H9 (cell line): ENCODE measurements around the gene C1QTNF2. TPM values are rescaled to one million over a fixed set of nuclear protein-coding genes. Genes with fewer than 3 reads are reported as not detected.

Source experiments
- DNase-seq: peaks from one replicate; pipeline ENCODE4 v3.0.0-alpha.2; 2017
- H2AFZ ChIP-seq: one replicate; pipeline ENCODE4 v1.6.1; 2013; ENCODE audit warnings: mild to moderate bottlenecking, low read length, control low read depth, moderate library complexity
- H2AK5ac ChIP-seq: 2 replicates; pipeline ENCODE4 v1.6.1; 2013; ENCODE audit warnings: low read length, control low read depth, mixed read lengths; ENCODE audit not compliant: insufficient read length
- H2BK120ac ChIP-seq: one replicate; pipeline ENCODE4 v1.6.1; 2013; ENCODE audit warnings: low read depth, mild to moderate bottlenecking, low read length, control low read depth, inconsistent platforms; ENCODE audit not compliant: poor library complexity, severe bottlenecking
- H2BK12ac ChIP-seq: 2 replicates; pipeline ENCODE4 v1.6.1; 2013; ENCODE audit warnings: low read length, control low read depth, mixed read lengths, low read depth; ENCODE audit not compliant: insufficient read length
- H2BK15ac ChIP-seq: 2 replicates; pipeline ENCODE4 v1.6.1; 2013; ENCODE audit warnings: low read depth, low read length, control low read depth
- H2BK20ac ChIP-seq: one replicate; pipeline ENCODE4 v1.6.1; 2013; ENCODE audit warnings: low read depth, mild to moderate bottlenecking, low read length, control low read depth, inconsistent platforms; ENCODE audit not compliant: poor library complexity, severe bottlenecking
- H2BK5ac ChIP-seq: 2 replicates; pipeline ENCODE4 v1.6.1; 2013; ENCODE audit warnings: low read length, control low read depth, mixed read lengths; ENCODE audit not compliant: insufficient read length
- H3K14ac ChIP-seq: 2 replicates; pipeline ENCODE4 v1.6.1; 2013; ENCODE audit warnings: low read length, control low read depth; ENCODE audit not compliant: insufficient read depth
- H3K18ac ChIP-seq: 2 replicates; pipeline ENCODE4 v1.6.1; 2013; ENCODE audit warnings: low read depth, mild to moderate bottlenecking, mixed read lengths, low read length, control low read depth; ENCODE audit not compliant: insufficient read length
- H3K23ac ChIP-seq: 2 replicates; pipeline ENCODE4 v1.6.1; 2013; ENCODE audit warnings: low read length, control low read depth, mixed read lengths, low read depth; ENCODE audit not compliant: insufficient read length
- H3K23me2 ChIP-seq: 2 replicates; pipeline ENCODE4 v1.6.1; 2013; ENCODE audit warnings: low read depth, mild to moderate bottlenecking, mixed read lengths, low read length, control low read depth; ENCODE audit not compliant: insufficient read length, poor library complexity, severe bottlenecking
- H3K27ac ChIP-seq: 2 replicates; pipeline ENCODE4 v1.5.1; 2013; ENCODE audit warnings: low read length, control low read depth, mixed read lengths, low read depth; ENCODE audit not compliant: insufficient read length
- H3K27me3 ChIP-seq: 2 replicates; pipeline ENCODE4 v1.6.1; 2013; ENCODE audit warnings: low read length, control low read depth, inconsistent platforms; ENCODE audit not compliant: insufficient read depth
- H3K4ac ChIP-seq: 2 replicates; pipeline ENCODE4 v1.6.1; 2013; ENCODE audit warnings: low read depth, mild to moderate bottlenecking, control low read depth, inconsistent platforms, low read length, moderate library complexity
- H3K4me1 ChIP-seq: 2 replicates; pipeline ENCODE4 v1.6.1; 2013; ENCODE audit warnings: low read length, control low read depth, inconsistent platforms; ENCODE audit not compliant: insufficient read depth
- H3K4me2 ChIP-seq: 2 replicates; pipeline ENCODE4 v1.6.1; 2013; ENCODE audit warnings: low read length, control low read depth, mixed read lengths; ENCODE audit not compliant: insufficient read length, insufficient read depth
- H3K56ac ChIP-seq: 2 replicates; pipeline ENCODE4 v1.6.1; 2013; ENCODE audit warnings: low read depth, mild to moderate bottlenecking, mixed read lengths, low read length, control low read depth; ENCODE audit not compliant: insufficient read length
- H3K79me1 ChIP-seq: 2 replicates; pipeline ENCODE4 v1.6.1; 2013; ENCODE audit warnings: low read depth, mild to moderate bottlenecking, moderate library complexity, low read length, control low read depth, inconsistent platforms; ENCODE audit not compliant: insufficient read depth, poor library complexity, severe bottlenecking
- H3K79me2 ChIP-seq: 2 replicates; pipeline ENCODE4 v1.6.1; 2013; ENCODE audit warnings: low read length, control low read depth, inconsistent platforms; ENCODE audit not compliant: insufficient read depth
- H3K9ac ChIP-seq: 2 replicates; pipeline ENCODE4 v1.6.1; 2013; ENCODE audit warnings: low read length, control low read depth, mixed read lengths; ENCODE audit not compliant: insufficient read length; ENCODE audit errors: extremely low read depth
- H3K9me3 ChIP-seq: one replicate; pipeline ENCODE4 v1.6.1; 2013; ENCODE audit warnings: low read depth, low read length, inconsistent platforms; ENCODE audit not compliant: control insufficient read depth
- H3T11ph ChIP-seq: one replicate; pipeline ENCODE4 v1.6.1; 2013; ENCODE audit warnings: mild to moderate bottlenecking, low read length, control low read depth, inconsistent platforms
- H4K20me1 ChIP-seq: one replicate; pipeline ENCODE4 v1.6.1; 2013; ENCODE audit not compliant: control insufficient read depth, insufficient read length, insufficient read depth
- H4K5ac ChIP-seq: 2 replicates; pipeline ENCODE4 v1.6.1; 2013; ENCODE audit warnings: low read depth, mild to moderate bottlenecking, mixed read lengths, low read length, control low read depth; ENCODE audit not compliant: insufficient read length
- H4K8ac ChIP-seq: replicated peaks from 2 replicates; pipeline ENCODE4 v1.6.1; 2013; ENCODE audit warnings: low read length, control low read depth, mixed read lengths, low read depth; ENCODE audit not compliant: insufficient read length
- H4K91ac ChIP-seq: 2 replicates; pipeline ENCODE4 v1.6.1; 2013; ENCODE audit warnings: low read depth, mild to moderate bottlenecking, moderate library complexity, mixed read lengths, low read length, control low read depth; ENCODE audit not compliant: insufficient read length
- H3K27ac Mint-ChIP-seq, 3 experiments: 2 replicates in 2 of 3; 3 replicates in 1 of 3; pipeline ENCODE4 v1.8.0; 2020 to 2021; ENCODE audit warnings: mixed read lengths in 3 of 3, mild to moderate bottlenecking in 1 of 3, moderate library complexity in 1 of 3
- H3K27me3 Mint-ChIP-seq: 2 replicates; pipeline ENCODE4 v1.8.0; 2021; ENCODE audit warnings: low read depth, mild to moderate bottlenecking, moderate library complexity, mixed read lengths
- H3K36me3 Mint-ChIP-seq, 3 experiments: 2 replicates in 2 of 3; 3 replicates in 1 of 3; pipeline ENCODE4 v1.8.0; 2020 to 2021; ENCODE audit warnings: low read depth in 3 of 3, mixed read lengths in 3 of 3; ENCODE audit not compliant: insufficient read depth in 1 of 3
- H3K4me1 Mint-ChIP-seq, 2 experiments: 2 replicates each; pipeline ENCODE4 v1.8.0; 2020; ENCODE audit warnings: mixed read lengths in 2 of 2
- H3K4me3 Mint-ChIP-seq, 2 experiments: 2 replicates in 1 of 2; 3 replicates in 1 of 2; pipeline ENCODE4 v1.8.0; 2020 to 2021; ENCODE audit warnings: mild to moderate bottlenecking in 2 of 2, mixed read lengths in 2 of 2, moderate library complexity in 1 of 2
- H3K9me3 Mint-ChIP-seq, 2 experiments: 2 replicates in 1 of 2; 3 replicates in 1 of 2; pipeline ENCODE4 v1.8.0; 2020; ENCODE audit warnings: mild to moderate bottlenecking in 2 of 2, mixed read lengths in 2 of 2, moderate library complexity in 1 of 2
- CTCF ChIP-seq: fragments of 200-600 bp; sonication (generic); conservative IDR thresholded peaks from 3 replicates; pipeline ENCODE4 v1.8.0; 2021; ENCODE audit warnings: antibody characterized with exemption, mild to moderate bottlenecking
- WGBS: extraction: QIAGEN DNeasy Blood & Tissue Kit; methylation state at CpG from one replicate; pipeline ENCODE4 v1.1.7; 2013; ENCODE audit warnings: missing lambda C conversion rate, low lambda C conversion rate, mixed read lengths; ENCODE audit not compliant: insufficient read length; ENCODE audit errors: extremely low coverage; 5-methylcytosine and 5-hydroxymethylcytosine counted together
- total RNA-seq: library from RNA; stranded (reverse); gene quantifications from 2 replicates; pipeline ENCODE4 v1.2.1, GENCODE V29; 2021

Gene C1QTNF2
- total RNA-seq, 1 experiment from 2014 or later = 0.59 TPM

DNA sequence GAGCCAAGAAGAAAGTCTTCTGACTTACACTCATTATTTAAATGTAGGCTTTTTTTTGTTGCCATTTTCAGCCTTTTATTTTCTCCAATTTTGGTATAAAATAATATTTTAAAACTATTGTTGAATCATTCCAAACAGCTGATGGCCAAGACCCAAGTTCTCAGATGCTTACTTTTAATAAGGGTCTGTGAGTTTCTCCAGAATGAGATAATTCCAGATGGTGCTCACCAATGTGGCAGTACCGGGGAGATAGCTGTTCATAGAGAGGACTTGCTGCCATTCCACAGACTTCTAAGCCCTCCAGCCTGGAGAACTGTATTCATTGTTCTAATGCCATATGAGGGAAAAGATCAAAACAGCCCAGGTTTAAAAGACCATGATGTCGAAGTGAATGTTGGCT, 5.3 kb upstream of the C1QTNF2 start:
- peaks cover 37% of the 10 kb centered on the region for H3K27me3 Mint-ChIP-seq
- no peaks in the 10 kb centered on the region for H3K79me1 ChIP-seq
- no peaks in the 10 kb centered on the region for H3K9me3 Mint-ChIP-seq
- H3T11ph ChIP-seq = no peak overlapping the region
- H3K27ac Mint-ChIP-seq = no peak overlapping the region
- no peak overlapping the region for H2BK20ac ChIP-seq
- no CpG with 5 or more reads among the region's 2 CpGs for WGBS
- no peak for DNase-seq
- no peak overlapping the region for H3K27ac ChIP-seq
- H2BK120ac ChIP-seq = no peak overlapping the region
- no peak overlapping the region for H3K4me3 Mint-ChIP-seq
- no peak overlapping the region for H2BK12ac ChIP-seq
- peaks cover 4% of the 10 kb centered on the region; the same call in 1 of the 2 replicates for H3K27me3 ChIP-seq
- TF ChIP-seq CTCF = no peak
- no peaks in the 10 kb centered on the region for H3K9me3 ChIP-seq
- no peak overlapping the region for H3K23ac ChIP-seq
- peaks cover 14 to 15% of the 10 kb centered on the region in 2 experiments for H3K4me1 Mint-ChIP-seq
- H3K56ac ChIP-seq = no peak overlapping the region
- no peak overlapping the region for H3K18ac ChIP-seq
- no peak overlapping the region for H4K5ac ChIP-seq
- H3K4me2 ChIP-seq = no peak overlapping the region
- no peak overlapping the region for H3K4ac ChIP-seq
- H3K23me2 ChIP-seq = peaks cover under 1% of the 10 kb centered on the region
- no peak overlapping the region for H3K9ac ChIP-seq
- no peak overlapping the region for H2BK5ac ChIP-seq
- H3K79me2 ChIP-seq = no peaks in the 10 kb centered on the region
- H3K14ac ChIP-seq = no peak overlapping the region
- H4K20me1 ChIP-seq = no peaks in the 10 kb centered on the region
- no peak overlapping the region for H2BK15ac ChIP-seq
- no peaks in the 10 kb centered on the region; the same call in 1 of the 2 replicates for H3K4me1 ChIP-seq
- H2AFZ ChIP-seq = no peak overlapping the region
- H2AK5ac ChIP-seq = no peak overlapping the region
- H3K36me3 Mint-ChIP-seq = no peaks in the 10 kb centered on the region
- no peak overlapping the region for H4K8ac ChIP-seq
- no peak overlapping the region for H4K91ac ChIP-seq
